ENCODE results near the gene CAMK2B.

GRCh38 chr7:44287488-44288380 lies 37.7 kb downstream of the CAMK2B start:
- TF ChIP-seq POLR2AphosphoS5 (IDR thresholded peaks at IDR 0.05; ENCODE audit: low read depth, low read length): no peak
- no peak for TF ChIP-seq FOSL1 (IDR thresholded peaks at IDR 0.05; ENCODE audit: low read depth)
- TF ChIP-seq, protein P1, sequence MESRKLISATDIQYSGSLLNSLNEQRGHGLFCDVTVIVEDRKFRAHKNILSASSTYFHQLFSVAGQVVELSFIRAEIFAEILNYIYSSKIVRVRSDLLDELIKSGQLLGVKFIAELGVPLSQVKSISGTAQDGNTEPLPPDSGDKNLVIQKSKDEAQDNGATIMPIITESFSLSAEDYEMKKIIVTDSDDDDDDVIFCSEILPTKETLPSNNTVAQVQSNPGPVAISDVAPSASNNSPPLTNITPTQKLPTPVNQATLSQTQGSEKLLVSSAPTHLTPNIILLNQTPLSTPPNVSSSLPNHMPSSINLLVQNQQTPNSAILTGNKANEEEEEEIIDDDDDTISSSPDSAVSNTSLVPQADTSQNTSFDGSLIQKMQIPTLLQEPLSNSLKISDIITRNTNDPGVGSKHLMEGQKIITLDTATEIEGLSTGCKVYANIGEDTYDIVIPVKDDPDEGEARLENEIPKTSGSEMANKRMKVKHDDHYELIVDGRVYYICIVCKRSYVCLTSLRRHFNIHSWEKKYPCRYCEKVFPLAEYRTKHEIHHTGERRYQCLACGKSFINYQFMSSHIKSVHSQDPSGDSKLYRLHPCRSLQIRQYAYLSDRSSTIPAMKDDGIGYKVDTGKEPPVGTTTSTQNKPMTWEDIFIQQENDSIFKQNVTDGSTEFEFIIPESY (IDR thresholded peaks at IDR 0.05; ENCODE audit: extremely low read depth, insufficient replicate concordance, low read length): no peak
- no peak for TF ChIP-seq SP1 (IDR thresholded peaks at IDR 0.05; ENCODE audit: low read depth)
- TF ChIP-seq CTCF (IDR thresholded peaks at IDR 0.05 in 2 of 3, conservative IDR thresholded peaks at IDR 0.05 in 1 of 3; ENCODE audit: borderline replicate concordance in 1 of 3, insufficient read depth in 1 of 3, low read depth in 2 of 3, low read length in 2 of 3): no peak
- TF ChIP-seq EZH2 (IDR thresholded peaks at IDR 0.05): no peak
- no peak for TF ChIP-seq POLR2A (IDR thresholded peaks at IDR 0.05; ENCODE audit: borderline replicate concordance, extremely low read depth, insufficient read depth, insufficient read length)
- TF ChIP-seq, protein P2, sequence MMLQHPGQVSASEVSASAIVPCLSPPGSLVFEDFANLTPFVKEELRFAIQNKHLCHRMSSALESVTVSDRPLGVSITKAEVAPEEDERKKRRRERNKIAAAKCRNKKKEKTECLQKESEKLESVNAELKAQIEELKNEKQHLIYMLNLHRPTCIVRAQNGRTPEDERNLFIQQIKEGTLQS (IDR thresholded peaks at IDR 0.05): no peak
- TF ChIP-seq ELF1 (IDR thresholded peaks at IDR 0.05; ENCODE audit: borderline replicate concordance, low read depth): no peak
- no peak for TF ChIP-seq CEBPB (IDR thresholded peaks at IDR 0.05; ENCODE audit: low read depth)
- TF ChIP-seq SIN3A (IDR thresholded peaks at IDR 0.05; ENCODE audit: low read depth): no peak
